Lower leg skin (tissue), 4 donors: ENCODE measurements around the gene NRIP2. TPM values are rescaled to one million over a fixed set of nuclear protein-coding genes. Genes with fewer than 3 reads are reported as not detected.

Experiments used
- DNase-seq, 2 donors: peaks; one replicate each; pipeline ENCODE4 v3.0.0-alpha.2; 2019; ENCODE audit warnings: low spot score in 2 of 2
- H3K4me3 ChIP-seq: fragments of 200-600 bp; sonication (generic); 2 replicates; pipeline ENCODE4 v1.5.1; 2017; ENCODE audit warnings: mild to moderate bottlenecking, low read depth; ENCODE audit not compliant: poor library complexity, severe bottlenecking
- POLR2A ChIP-seq, 2 donors: fragments of 450-650 bp; IDR thresholded peaks; one replicate each; pipeline ENCODE4 v1.6.1; 2016 to 2017; ENCODE audit warnings: antibody characterized with exemption in 2 of 2, mild to moderate bottlenecking in 1 of 2, moderate library complexity in 1 of 2
- WGBS, 2 donors: methylation state at CpG; one replicate each; pipeline ENCODE4 v1.1.5; 2018; 5-methylcytosine and 5-hydroxymethylcytosine counted together
- intact Hi-C: fragments of 100-400 bp; cut with DNase I; formaldehyde crosslinking; loops from one replicate; pipeline ENCODE4 v1.15.0; 2023; ENCODE audit warnings: low total_unique reads
- total RNA-seq, 4 donors: library from RNA; depleted of rRNA; stranded (reverse); fragments of >200 nt; gene quantifications; one replicate each; pipeline ENCODE4 v1.1.0, GENCODE V29; 2016
- TF ChIP-seq, protein P1 (sequence below), 3 donors: fragments of 450-650 bp; IDR thresholded peaks; one replicate each; pipeline ENCODE4 v1.5.1; 2016; ENCODE audit warnings: antibody characterized with exemption in 3 of 3, mild to moderate bottlenecking in 3 of 3, moderate library complexity in 2 of 3

The NRIP2 gene, protein sequence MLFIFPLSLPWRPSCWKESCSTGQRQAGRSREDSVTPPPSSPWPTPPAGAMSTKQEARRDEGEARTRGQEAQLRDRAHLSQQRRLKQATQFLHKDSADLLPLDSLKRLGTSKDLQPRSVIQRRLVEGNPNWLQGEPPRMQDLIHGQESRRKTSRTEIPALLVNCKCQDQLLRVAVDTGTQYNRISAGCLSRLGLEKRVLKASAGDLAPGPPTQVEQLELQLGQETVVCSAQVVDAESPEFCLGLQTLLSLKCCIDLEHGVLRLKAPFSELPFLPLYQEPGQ
- total RNA-seq = 1 to 10 TPM in 2 of 4 donors, under 1 TPM in 2; 0.17 to 1.9 (median 0.79) TPM

DNA sequence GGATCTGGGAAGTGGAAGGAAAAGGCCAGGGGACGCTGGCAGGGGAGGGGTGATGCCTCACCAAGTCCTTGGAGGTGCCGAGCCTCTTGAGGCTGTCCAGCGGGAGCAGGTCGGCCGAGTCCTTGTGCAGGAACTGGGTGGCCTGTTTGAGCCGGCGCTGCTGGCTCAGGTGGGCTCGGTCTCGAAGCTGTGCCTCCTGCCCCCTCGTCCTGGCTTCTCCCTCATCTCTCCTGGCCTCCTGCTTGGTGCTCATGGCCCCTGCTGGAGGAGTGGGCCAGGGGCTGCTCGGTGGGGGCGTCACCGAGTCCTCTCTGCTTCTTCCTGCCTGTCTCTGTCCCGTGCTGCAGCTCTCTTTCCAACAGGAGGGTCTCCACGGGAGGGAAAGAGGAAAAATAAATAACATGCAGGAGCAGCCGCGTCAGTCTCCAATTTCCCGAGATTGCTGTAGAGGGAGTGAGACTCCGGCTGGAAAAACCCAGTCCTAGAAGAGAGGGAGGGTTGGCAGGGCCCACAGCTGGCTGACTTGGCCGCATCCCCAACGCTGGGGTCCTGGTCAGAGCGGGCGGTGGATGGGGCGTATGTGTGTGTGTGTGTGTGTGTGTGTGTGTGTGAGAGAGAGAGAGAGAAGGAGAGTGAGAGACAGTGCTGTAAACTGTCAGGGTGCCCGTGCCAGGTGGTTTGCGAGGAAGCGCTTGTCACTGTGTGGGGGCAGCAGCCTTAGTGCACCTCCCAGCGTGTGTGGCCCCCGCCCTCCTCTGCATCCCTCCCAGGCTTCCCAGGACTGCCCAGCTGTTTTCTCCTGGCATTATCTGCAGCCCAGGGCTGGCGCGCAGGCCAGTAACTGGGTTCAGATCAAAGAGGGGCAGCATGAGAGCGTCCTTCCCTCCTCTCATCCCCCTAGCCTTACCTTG lies at the start of gene NRIP2:
TSS of gene NRIP2 (minus strand) at position 455 of the 911 bp plus-strand sequence. CDS start at position 403, 52 bp downstream.
- TF ChIP-seq, protein P1, sequence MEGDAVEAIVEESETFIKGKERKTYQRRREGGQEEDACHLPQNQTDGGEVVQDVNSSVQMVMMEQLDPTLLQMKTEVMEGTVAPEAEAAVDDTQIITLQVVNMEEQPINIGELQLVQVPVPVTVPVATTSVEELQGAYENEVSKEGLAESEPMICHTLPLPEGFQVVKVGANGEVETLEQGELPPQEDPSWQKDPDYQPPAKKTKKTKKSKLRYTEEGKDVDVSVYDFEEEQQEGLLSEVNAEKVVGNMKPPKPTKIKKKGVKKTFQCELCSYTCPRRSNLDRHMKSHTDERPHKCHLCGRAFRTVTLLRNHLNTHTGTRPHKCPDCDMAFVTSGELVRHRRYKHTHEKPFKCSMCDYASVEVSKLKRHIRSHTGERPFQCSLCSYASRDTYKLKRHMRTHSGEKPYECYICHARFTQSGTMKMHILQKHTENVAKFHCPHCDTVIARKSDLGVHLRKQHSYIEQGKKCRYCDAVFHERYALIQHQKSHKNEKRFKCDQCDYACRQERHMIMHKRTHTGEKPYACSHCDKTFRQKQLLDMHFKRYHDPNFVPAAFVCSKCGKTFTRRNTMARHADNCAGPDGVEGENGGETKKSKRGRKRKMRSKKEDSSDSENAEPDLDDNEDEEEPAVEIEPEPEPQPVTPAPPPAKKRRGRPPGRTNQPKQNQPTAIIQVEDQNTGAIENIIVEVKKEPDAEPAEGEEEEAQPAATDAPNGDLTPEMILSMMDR (IDR thresholded peaks at IDR 0.05) = no peak
- no peak for TF ChIP-seq POLR2A (IDR thresholded peaks at IDR 0.05)
- no peak for DNase-seq
- no peak within 1 kb of the TSS for H3K4me3 ChIP-seq
- intact Hi-C loops = no loop called here
- 20 to 24% methylated on average over 31 to 32 of the region's 32 CpGs for WGBS, 2 donors

DNA sequence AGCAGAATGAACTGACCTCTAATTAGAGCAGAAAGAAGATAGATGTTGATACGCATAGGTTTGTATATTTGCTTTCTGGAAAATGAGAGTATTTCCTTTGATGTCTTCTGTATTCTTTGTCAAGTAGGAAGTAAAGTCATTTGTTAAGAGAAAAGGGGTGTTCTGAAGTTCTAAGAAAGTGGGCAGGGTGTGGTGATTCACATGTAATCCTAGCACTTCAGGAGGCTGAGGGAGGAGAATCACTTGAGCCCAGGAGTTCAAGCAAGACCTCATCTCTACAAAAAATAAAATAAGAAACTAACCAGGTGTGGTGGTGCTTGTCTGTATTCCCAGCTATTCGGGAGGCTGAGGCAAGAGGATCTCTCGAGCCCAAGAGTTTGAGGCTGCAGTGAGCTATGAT lies 45.0 kb upstream of the NRIP2 start:
- intact Hi-C loops = no loop called here
- DNase-seq = no peak
- WGBS, 2 donors = 93 to 99% methylated on average over 3 of the region's 3 CpGs

DNA sequence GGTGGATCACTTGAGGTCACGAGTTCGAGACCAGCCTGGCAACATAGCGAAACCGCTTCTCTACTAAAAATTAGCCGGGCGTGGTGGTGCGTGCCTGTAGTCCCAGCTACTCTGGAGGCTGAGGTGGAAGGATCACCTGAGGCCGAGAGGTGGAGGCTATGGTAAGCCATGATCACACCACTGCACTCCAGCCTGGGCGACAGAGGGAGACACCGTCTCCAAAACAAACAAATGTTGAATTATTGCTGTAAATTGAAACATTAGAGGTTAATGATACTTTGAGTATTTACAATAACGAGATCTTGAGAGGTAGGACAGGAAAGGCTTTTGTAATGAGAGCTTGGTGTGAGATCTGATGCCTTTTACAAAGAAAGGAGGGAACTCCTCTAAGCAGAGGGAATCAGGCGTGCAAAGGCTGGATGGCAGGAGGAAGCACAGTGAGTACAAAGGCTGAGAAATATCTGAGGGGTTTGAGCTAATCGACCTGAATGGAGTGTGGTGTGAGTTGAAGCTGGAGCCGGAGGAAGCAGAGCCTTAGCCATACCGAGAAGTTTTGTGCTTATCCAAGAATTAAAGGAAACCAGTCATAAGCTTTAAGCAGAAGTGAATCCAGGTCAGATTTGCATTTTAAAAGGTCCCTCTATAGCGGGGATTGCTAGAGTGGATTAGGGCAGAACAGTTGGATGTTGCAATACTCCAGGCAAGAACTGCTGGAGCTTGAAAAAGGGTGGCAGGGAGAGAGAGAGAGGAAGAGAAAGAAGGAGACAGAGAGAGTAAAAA lies 43.3 kb upstream of the NRIP2 start:
- H3K4me3 ChIP-seq = peak overlapping the region; percentile 54
- 26 to 35% methylated on average over 16 of the region's 16 CpGs for WGBS, 2 donors
- no peak for DNase-seq
- TF ChIP-seq, protein P1 (IDR thresholded peaks at IDR 0.05) = no peak
- intact Hi-C loops = no loop called here

More for the DNA sequence above, 45.0 kb upstream of the NRIP2 start:
- no peak for TF ChIP-seq POLR2A (IDR thresholded peaks at IDR 0.05)
- TF ChIP-seq, protein P1 (IDR thresholded peaks at IDR 0.05) = no peak
- H3K4me3 ChIP-seq = no peak overlapping the region

DNA sequence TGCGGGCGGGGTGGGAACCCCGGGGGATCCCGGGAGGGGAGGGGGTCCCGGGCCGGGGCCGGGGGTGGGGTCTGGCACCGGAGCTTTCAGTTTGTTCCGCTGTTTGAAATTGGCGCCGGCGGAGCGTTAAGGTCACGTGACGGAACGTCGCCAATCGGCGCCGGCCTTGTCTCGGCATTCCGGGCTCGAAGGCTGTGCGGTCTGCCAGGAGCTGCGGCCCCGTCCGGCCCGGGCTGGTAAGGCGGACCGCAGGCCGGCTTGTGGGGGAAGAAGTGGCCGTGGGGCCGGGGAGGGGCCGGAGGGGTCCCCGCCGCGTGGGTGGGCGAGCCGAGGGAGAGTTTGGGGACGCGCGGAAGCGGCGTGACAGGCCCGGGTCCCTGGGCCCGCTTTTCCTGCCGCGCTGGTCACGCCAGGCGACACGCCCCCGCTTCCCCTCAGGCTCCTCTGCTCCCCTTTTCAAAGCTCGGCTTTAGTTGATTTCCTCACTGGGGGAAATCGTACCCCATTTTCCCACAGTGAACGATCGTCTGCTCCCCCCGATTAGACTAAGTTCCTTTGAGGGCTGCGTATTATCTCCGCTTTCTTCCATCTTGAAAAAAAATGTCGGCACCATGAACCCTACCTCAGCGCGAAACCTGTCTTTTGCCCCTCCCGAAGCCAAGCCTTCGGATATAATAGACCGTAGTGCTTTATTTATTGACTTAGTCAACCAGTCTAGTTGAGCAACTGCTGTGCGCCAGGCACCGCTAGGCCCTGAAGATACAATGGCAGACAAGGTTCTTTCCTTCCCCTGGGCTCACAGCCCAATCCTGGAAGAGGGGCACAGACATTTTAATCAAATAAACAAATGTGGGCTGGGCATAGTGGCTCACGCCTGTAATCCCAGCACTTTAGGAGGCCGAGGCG lies 42.5 kb upstream of the NRIP2 start, which contains the start of the genes FOXM1 and RHNO1:
TSS of gene FOXM1 (minus strand) at position 128 of the 906 bp plus-strand sequence. CDS start 2,696 bp downstream, outside the sequence.
TSS of gene RHNO1 (plus strand) at position 177 of the 906 bp plus-strand sequence. CDS start 8,144 bp downstream, outside the sequence.
- TF ChIP-seq, protein P1 (IDR thresholded peaks at IDR 0.05) = no peak
- TF ChIP-seq POLR2A (IDR thresholded peaks at IDR 0.05) = peak in 1 of 2 donors; percentile 35
- peak within 1 kb of the TSS; percentile 54 for H3K4me3 ChIP-seq
- DNase-seq = peak; percentile 90 to 98
- intact Hi-C loops = no loop called here
- WGBS, 2 donors = 0 to 1% methylated on average over 39 to 52 of the region's 70 CpGs
